Limb (tissue), 2 donors: ENCODE results near the gene FUT6.
"Not testable (repeated sequence)": the region's sequence is repeated elsewhere in the genome, so short reads cannot be mapped to it uniquely, and the experiment has no call there.

Source experiments
- DNase-seq, 2 donors: peaks; one replicate each; pipeline ENCODE4 v3.0.0-alpha.2; 2016; ENCODE audit errors: extremely low spot score in 2 of 2

FUT6 gene

GRCh38 chr19:5786593-5787408, 52.7 kb downstream of the FUT6 start:
- DNase-seq, result no peak

GRCh38 chr19:5785423-5785822, 54.1 kb downstream of the FUT6 start:
- no peak for DNase-seq

GRCh38 chr19:5784581-5785147, 54.8 kb downstream of the FUT6 start, which contains the start of gene PRR22:
TSS of gene PRR22 (minus strand) at chr19:5784746. CDS start at chr19:5784660, 86 bp downstream.
- no peak for DNase-seq

DNA sequence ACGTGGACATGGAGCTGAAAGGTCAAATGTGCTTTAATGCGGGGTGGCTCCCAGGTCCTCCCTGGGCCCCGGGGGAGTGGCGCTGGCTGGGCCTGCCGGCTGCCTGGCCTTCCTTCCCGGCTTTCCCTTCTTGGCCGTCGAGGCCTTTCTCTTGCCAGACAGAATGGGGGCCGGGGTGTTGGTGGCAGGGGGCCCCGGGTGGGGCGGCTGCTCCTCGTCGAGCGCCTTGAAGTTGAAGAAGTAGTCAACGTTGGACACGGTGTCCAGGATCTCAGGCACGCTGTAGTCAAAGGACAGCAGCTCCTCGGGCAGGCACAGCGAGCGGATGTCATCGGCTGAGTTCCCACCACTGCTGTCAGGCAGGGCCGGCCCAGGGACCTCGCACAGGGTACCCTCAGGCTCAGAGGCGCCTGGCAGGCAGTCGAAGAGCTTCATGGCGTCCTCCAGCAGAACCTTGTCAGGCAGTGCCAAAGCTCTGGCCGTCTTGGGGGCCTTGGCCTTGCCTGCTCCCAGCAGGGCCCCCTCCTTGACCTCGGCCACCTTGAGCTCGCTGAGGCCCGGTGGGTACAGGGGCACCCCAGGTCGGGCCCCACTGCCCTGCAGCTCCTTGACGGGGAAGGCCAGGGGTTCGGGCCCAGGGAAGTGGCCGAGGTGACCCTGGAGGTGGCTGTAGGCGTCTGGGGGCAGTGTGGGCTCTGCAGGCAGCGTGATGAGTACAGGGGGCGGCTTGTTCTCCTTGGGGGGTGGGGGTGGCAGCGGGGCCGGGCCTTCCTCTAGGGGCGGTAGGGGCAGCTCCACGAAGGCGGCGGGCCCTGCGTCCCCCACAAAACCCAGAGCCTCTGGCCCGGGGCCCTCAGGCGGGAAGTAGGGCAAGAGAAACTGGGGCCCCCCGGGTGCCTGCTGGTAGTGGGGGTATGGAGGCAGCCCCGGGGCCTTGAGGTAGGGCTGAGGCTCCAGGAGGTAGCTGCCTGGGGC, 56.3 kb downstream of the FUT6 start:
- DNase-seq, result no peak

GRCh38 chr19:5782322-5782721, 57.2 kb downstream of the FUT6 start:
- DNase-seq, result no peak

DNA sequence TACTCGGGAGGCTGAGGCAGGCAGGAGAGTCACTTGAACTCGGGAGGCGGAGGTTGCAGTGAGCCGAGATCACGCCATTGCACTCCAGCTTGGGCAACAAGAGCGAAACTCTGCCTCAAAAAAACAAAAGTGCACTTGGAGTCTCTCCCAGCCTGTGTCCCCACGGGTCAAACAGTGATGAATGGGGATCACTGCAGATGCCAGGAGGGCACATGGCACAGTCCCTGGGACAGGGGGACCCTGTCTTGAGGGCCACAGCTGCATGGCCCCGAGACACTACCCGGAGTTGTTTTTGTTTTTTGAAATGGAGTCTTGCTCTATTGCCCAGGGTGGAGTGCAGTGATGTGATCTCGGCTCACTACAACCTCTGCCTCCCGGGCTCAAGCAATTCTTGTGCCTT, 58.6 kb downstream of the FUT6 start:
- not testable (repeated sequence) for DNase-seq
